ENCODE results near the gene B4GALT2. TPM values are rescaled to one million over a fixed set of nuclear protein-coding genes. Genes with fewer than 3 reads are reported as not detected.

The B4GALT2 gene
- total RNA-seq, 1 donor, result 99.1 TPM

GRCh38 chr1:44031252-44032169, 52.5 kb downstream of the B4GALT2 start, which contains the start of gene SLC6A9:
Gene SLC6A9, minus strand, starts transcription at chr1:44031462. Its CDS starts 7,185 bp downstream, at chr1:44024277.
- peak; percentile 86 for DNase-seq (ENCODE audit: low read depth)
- H3K4me3 ChIP-seq (ENCODE audit: low read depth, low read length), result peak within 1 kb of the TSS; percentile 83
- no peak for TF ChIP-seq CTCF (IDR thresholded peaks at IDR 0.05; ENCODE audit: insufficient read depth, low read length)

GRCh38 chr1:44032170-44032790, 53.3 kb downstream of the B4GALT2 start:
- peak; percentile 47 for DNase-seq (ENCODE audit: low read depth)
- no peak for TF ChIP-seq CTCF (IDR thresholded peaks at IDR 0.05; ENCODE audit: insufficient read depth, low read length)
- no peak overlapping the region for H3K4me3 ChIP-seq (ENCODE audit: low read depth, low read length)

GRCh38 chr1:44033041-44033575, 54.1 kb downstream of the B4GALT2 start:
- DNase-seq (ENCODE audit: low read depth), result no peak
- no peak for TF ChIP-seq CTCF (IDR thresholded peaks at IDR 0.05; ENCODE audit: insufficient read depth, low read length)
- no peak overlapping the region for H3K4me3 ChIP-seq (ENCODE audit: low read depth, low read length)

GRCh38 chr1:44033756-44034155, 54.7 kb downstream of the B4GALT2 start:
- no peak for DNase-seq (ENCODE audit: low read depth)
- TF ChIP-seq CTCF (IDR thresholded peaks at IDR 0.05; ENCODE audit: insufficient read depth, low read length), result no peak
- H3K4me3 ChIP-seq (ENCODE audit: low read depth, low read length), result no peak overlapping the region

GRCh38 chr1:44034423-44034822, 55.4 kb downstream of the B4GALT2 start:
- no peak overlapping the region for H3K4me3 ChIP-seq (ENCODE audit: low read depth, low read length)
- DNase-seq (ENCODE audit: low read depth), result no peak
- no peak for TF ChIP-seq CTCF (IDR thresholded peaks at IDR 0.05; ENCODE audit: insufficient read depth, low read length)

- no peak for TF ChIP-seq CTCF (IDR thresholded peaks at IDR 0.05; ENCODE audit: insufficient read depth, low read length)
- H3K4me3 ChIP-seq (ENCODE audit: low read depth, low read length), result no peak overlapping the region
- DNase-seq (ENCODE audit: low read depth), result no peak
These were observed 56.1 kb downstream of the B4GALT2 start for GRCh38 chr1:44034976-44035716.
